Small intestine (tissue), 7 donors: ENCODE results near the gene MMRN1. TPM values are rescaled to one million over a fixed set of nuclear protein-coding genes. Genes with fewer than 3 reads are reported as not detected.

Experiments used
- DNase-seq, 2 donors: peaks; one replicate each; pipeline versions ENCODE4 v3.0.0 to v3.0.0-alpha.2; 2013
- FAIRE-seq: peaks from 2 replicates; lab custom pipeline; 2012; peaks lifted over from hg19 to GRCh38; lab: Jason Lieb, UNC
- H3K27ac ChIP-seq, 3 donors: one replicate each; pipeline ENCODE4 v1.5.1; 2013; ENCODE audit warnings: low read length in 2 of 3, mild to moderate bottlenecking in 2 of 3, control low read depth in 1 of 3, inconsistent platforms in 1 of 3, low read depth in 1 of 3, moderate library complexity in 1 of 3
- H3K27me3 ChIP-seq, 3 donors: one replicate each; pipeline ENCODE4 v1.6.1; 2013; ENCODE audit warnings: low read length in 3 of 3, inconsistent platforms in 1 of 3; ENCODE audit not compliant: control insufficient read depth in 3 of 3, insufficient read depth in 3 of 3
- H3K36me3 ChIP-seq, 3 donors: one replicate each; pipeline ENCODE4 v1.6.1; 2013; ENCODE audit warnings: low read length in 3 of 3, inconsistent platforms in 1 of 3, low read depth in 1 of 3, mild to moderate bottlenecking in 1 of 3, moderate library complexity in 1 of 3; ENCODE audit not compliant: control insufficient read depth in 3 of 3, insufficient read depth in 2 of 3
- H3K4me1 ChIP-seq, 3 donors: one replicate each; pipeline ENCODE4 v1.6.1; 2013; ENCODE audit warnings: low read length in 2 of 3, inconsistent platforms in 1 of 3, low read depth in 1 of 3, mild to moderate bottlenecking in 1 of 3, moderate library complexity in 1 of 3; ENCODE audit not compliant: control insufficient read depth in 3 of 3, insufficient read depth in 2 of 3
- H3K4me3 ChIP-seq, 3 donors: one replicate each; pipeline ENCODE4 v1.5.1; 2013; ENCODE audit warnings: low read length in 3 of 3, control low read depth in 1 of 3, inconsistent platforms in 1 of 3, low read depth in 1 of 3, mild to moderate bottlenecking in 1 of 3, moderate library complexity in 1 of 3
- H3K9me3 ChIP-seq, 2 donors: one replicate each; pipeline ENCODE4 v1.6.1; 2013; ENCODE audit warnings: low read depth in 1 of 2, low read length in 1 of 2; ENCODE audit not compliant: control insufficient read depth in 2 of 2, insufficient read depth in 1 of 2
- WGBS, 3 donors: extraction: QIAGEN DNeasy Blood & Tissue Kit; methylation state at CpG; one replicate each; pipeline ENCODE4 v1.1.7; 2013; 5-methylcytosine and 5-hydroxymethylcytosine counted together
- polyA plus RNA-seq, 4 donors: library from polyadenylated mRNA; stranded (reverse) in 3 of 4; unstranded in 1 of 4; fragments of 200-250 nt in 3 of 4; fragments of 120-200 nt in 1 of 4; gene quantifications; one replicate each; pipeline versions ENCODE4 v1.2.1 to v1.2.3, GENCODE V29; 2013
- donor health status: healthy with polysubstance abuse.
- donor health status: control.
- donor health status: control.
- donor health status: Bipolar disorder and iron deficiency.
- donor health status: healthy.

The MMRN1 gene
- polyA plus RNA-seq, 4 donors = 0.22 to 66.4 (median 3.5) TPM

GRCh38 chr4:89954906-89955695 lies 60.4 kb downstream of the MMRN1 start:
- Histone ChIP-seq H3K27me3 (no peaks in the 10 kb centered on the region), H3K36me3 (no peaks in the 10 kb centered on the region), H3K4me1 (no peaks in the 10 kb centered on the region), H3K27ac (no peak overlapping the region), H3K4me3 (no peak overlapping the region), H3K9me3 (no peaks in the 10 kb centered on the region)
- DNase-seq (no peak), FAIRE-seq (no peak)
- WGBS, 3 donors = 87 to 92% (median 88%) methylated on average over 13 of the region's 13 CpGs

- FAIRE-seq = no peak
- H3K9me3 ChIP-seq = no peaks in the 10 kb centered on the region
- no peak overlapping the region for H3K27ac ChIP-seq
- 42 to 68% (median 53%) methylated on average over 4 of the region's 4 CpGs for WGBS, 3 donors
- H3K4me3 ChIP-seq = no peak overlapping the region
- H3K4me1 ChIP-seq = no peaks in the 10 kb centered on the region
- DNase-seq = no peak
- H3K27me3 ChIP-seq = no peaks in the 10 kb centered on the region
- no peaks in the 10 kb centered on the region for H3K36me3 ChIP-seq
These were observed 62.6 kb downstream of the MMRN1 start for GRCh38 chr4:89957046-89957926.

- no peaks in the 10 kb centered on the region for H3K27me3 ChIP-seq
- FAIRE-seq (no peak), DNase-seq (no peak)
- WGBS, 3 donors = 80 to 89% (median 88%) methylated on average over 2 of the region's 2 CpGs
- H3K27ac ChIP-seq = no peak overlapping the region
- H3K4me3 ChIP-seq = no peak overlapping the region
- no peaks in the 10 kb centered on the region for H3K36me3 ChIP-seq
- H3K4me1 ChIP-seq = peaks cover 0 to 3% (median 0%) of the 10 kb centered on the region in 3 donors
- H3K9me3 ChIP-seq = no peaks in the 10 kb centered on the region
These were observed 87.2 kb downstream of the MMRN1 start for GRCh38 chr4:89981789-89982334.

GRCh38 chr4:89988268-89988667 lies 93.6 kb downstream of the MMRN1 start:
- FAIRE-seq = no peak

GRCh38 chr4:89992744-89993143 lies 98.1 kb downstream of the MMRN1 start:
- no peaks in the 10 kb centered on the region for H3K27me3 ChIP-seq
- WGBS, 3 donors = 10 to 36% (median 21%) methylated on average over 1 of the region's 1 CpG
- H3K4me3 ChIP-seq = no peak overlapping the region
- no peaks in the 10 kb centered on the region for H3K36me3 ChIP-seq
- peaks cover 0 to 2% of the 10 kb centered on the region in 2 donors for H3K9me3 ChIP-seq
- no peak overlapping the region for H3K27ac ChIP-seq
- no peak for FAIRE-seq
- H3K4me1 ChIP-seq = peaks cover 3 to 38% (median 7%) of the 10 kb centered on the region in 3 donors
- DNase-seq = peak in 1 of 2 donors; percentile 10

More at GRCh38 chr4:89988268-89988667, 93.6 kb downstream of the MMRN1 start:
- H3K9me3 ChIP-seq = peaks cover 0 to 2% of the 10 kb centered on the region in 2 donors
- no peak overlapping the region for H3K4me3 ChIP-seq
- H3K4me1 ChIP-seq = peaks cover 0 to 7% (median 0%) of the 10 kb centered on the region in 3 donors
- no peaks in the 10 kb centered on the region for H3K36me3 ChIP-seq
- H3K27me3 ChIP-seq = no peaks in the 10 kb centered on the region
- no peak for DNase-seq
- 92 to 96% (median 96%) methylated on average over 2 of the region's 2 CpGs for WGBS, 3 donors
- no peak overlapping the region for H3K27ac ChIP-seq

- no peaks in the 10 kb centered on the region for H3K9me3 ChIP-seq
- FAIRE-seq (no peak), DNase-seq (peak; percentile 33 to 63)
- H3K27ac ChIP-seq = peak overlapping the region in 1 of 3 donors; percentile 53
- H3K4me3 ChIP-seq = no peak overlapping the region
- H3K27me3 ChIP-seq = no peaks in the 10 kb centered on the region
- H3K4me1 ChIP-seq = peaks cover 3 to 39% (median 7%) of the 10 kb centered on the region in 3 donors
- H3K36me3 ChIP-seq = no peaks in the 10 kb centered on the region
- 29 to 43% (median 30%) methylated on average over 3 of the region's 3 CpGs for WGBS, 3 donors
These were observed 99.7 kb downstream of the MMRN1 start for GRCh38 chr4:89994176-89994873.

- Histone ChIP-seq H3K36me3 (no peaks in the 10 kb centered on the region), H3K27me3 (no peaks in the 10 kb centered on the region), H3K9me3 (no peaks in the 10 kb centered on the region), H3K4me3 (no peak overlapping the region), H3K27ac (peak overlapping the region in 1 of 3 donors; percentile 53), H3K4me1 (peaks cover 3 to 39% (median 9%) of the 10 kb centered on the region in 3 donors)
- DNase-seq = peak; percentile 36 to 46
- FAIRE-seq = no peak
- 45 to 68% (median 52%) methylated on average over 4 of the region's 4 CpGs for WGBS, 3 donors
These were observed 100.4 kb downstream of the MMRN1 start for GRCh38 chr4:89995006-89995405.
